GM18507 (cell line): ENCODE results near the gene SPATS2L.
A peak's percentile ranks its signal among the peaks of the same experiment; 100 is the strongest.

ENCODE experiments used
- DNase-seq: peaks from one replicate; pipeline ENCODE4 v3.0.0; 2011; ENCODE audit warnings: low read depth; ENCODE audit not compliant: insufficient read length; ENCODE audit errors: extremely low spot score
- FAIRE-seq: peaks from 2 replicates; lab custom pipeline; 2011; peaks lifted over from hg19 to GRCh38; lab: Jason Lieb, UNC

Gene SPATS2L

GRCh38 chr2:200451511-200451910 is 145.0 kb downstream of the SPATS2L start:
- FAIRE-seq, result peak; percentile 61

DNA sequence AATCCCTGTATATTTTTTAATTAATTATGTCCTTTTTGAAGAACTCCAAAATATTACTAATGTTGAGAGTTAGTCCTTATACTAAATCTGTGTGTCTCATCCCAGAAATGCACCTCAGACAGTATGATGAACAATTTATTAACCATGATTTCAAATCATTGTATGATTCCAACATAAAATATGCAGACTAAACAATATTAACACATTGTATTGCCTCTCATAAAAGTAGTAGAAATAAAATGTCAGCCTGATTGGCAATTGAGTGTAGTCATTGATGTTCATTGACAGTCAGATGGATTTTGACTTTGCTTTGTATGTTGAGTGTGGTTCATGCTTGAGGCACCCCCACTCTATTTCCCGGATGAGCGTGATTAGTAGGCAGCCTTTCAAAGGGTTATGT is 145.9 kb downstream of the SPATS2L start:
- DNase-seq, result no peak
- no peak for FAIRE-seq

More at GRCh38 chr2:200451511-200451910, 145.0 kb downstream of the SPATS2L start:
- no peak for DNase-seq

- DNase-seq (no peak), FAIRE-seq (no peak)
These were observed 146.8 kb downstream of the SPATS2L start for GRCh38 chr2:200453142-200453852.

- FAIRE-seq (no peak), DNase-seq (no peak)
These were observed 147.5 kb downstream of the SPATS2L start for GRCh38 chr2:200453853-200454534.

- DNase-seq (no peak), FAIRE-seq (peak; percentile 83)
These were observed 148.7 kb downstream of the SPATS2L start for GRCh38 chr2:200454927-200455801.

DNA sequence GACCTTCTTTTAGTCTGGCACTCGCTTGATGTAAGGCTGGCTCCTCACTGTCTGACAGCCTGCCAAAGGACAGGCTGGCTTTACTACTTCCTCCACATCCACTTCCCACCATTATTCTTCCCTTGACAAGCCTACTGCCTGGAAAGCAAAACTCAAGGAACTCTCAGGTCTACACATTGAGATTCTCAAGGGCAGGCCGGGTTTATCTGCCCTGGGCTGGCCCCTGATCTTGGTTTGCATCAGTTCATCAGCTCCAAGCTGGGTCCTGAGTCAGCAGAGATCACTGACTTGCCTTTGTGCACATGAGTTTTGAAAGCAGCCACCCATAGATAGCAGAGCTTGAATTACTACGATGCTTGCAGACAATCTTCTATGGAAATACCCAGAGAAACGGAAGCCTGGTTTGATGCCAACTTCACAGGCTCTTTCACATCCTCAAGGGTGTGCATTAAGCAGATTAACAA is 149.5 kb downstream of the SPATS2L start:
- no peak for DNase-seq
- peak; percentile 82 for FAIRE-seq

DNA sequence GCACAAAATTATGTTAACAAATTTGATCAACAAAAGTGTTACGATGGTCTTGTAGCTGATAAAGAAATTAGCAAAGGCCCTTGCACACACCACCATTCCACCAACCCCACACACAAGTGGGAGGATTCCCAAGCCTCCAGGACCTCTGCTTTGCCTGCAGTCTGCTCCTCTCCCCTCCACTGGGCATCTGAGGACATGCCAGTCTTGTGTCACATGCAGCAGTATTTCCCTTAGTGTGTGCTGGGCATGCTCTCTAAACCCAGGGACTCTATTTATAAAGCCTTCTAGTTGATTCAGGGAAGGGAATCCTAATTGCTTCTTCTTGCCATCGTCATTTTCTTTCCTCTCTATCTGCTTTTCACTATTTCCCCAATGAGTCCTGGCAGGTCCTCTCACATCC is 150.1 kb downstream of the SPATS2L start:
- DNase-seq (no peak), FAIRE-seq (no peak)

DNA sequence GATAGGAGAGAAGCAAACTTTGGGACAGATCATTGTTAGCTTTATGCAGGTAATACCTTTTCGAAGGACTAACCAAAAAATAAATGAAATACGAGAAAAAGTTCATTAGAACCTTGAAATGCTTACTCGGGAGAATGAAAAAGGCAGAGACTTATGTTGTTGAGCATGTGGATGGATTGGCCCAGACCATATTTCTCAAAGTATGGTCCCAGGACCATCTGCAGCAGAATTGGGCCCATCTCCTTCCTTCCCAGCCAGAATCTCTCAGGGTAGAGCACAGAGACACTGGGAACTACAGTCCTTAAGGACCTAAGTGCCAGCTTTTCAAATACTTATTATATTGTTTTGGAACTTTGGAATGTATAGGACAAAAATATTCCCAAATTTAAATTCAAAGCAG is 152.6 kb downstream of the SPATS2L start:
- DNase-seq, result no peak
- FAIRE-seq, result no peak

- no peak for FAIRE-seq
- no peak for DNase-seq
These were observed 155.6 kb downstream of the SPATS2L start for GRCh38 chr2:200461846-200462710.

DNA sequence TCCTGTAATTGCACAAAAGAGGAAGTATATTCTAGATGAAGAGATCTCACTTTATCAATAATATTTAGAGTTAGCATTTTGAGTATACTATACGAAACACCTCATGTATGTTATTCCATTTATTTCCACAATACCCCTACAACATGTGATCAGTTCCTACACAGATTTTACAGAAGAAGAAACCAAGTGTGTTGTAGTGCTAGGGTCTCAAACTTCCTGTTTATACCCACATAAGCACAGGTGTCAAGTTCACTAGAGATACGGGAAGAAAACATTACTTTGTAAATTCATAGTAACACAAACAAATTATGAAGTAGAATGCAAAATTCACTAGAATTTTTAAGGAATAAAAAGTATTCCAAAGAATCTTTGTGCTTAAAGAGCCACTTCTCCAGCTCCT is 157.0 kb downstream of the SPATS2L start:
- FAIRE-seq, result no peak

DNA sequence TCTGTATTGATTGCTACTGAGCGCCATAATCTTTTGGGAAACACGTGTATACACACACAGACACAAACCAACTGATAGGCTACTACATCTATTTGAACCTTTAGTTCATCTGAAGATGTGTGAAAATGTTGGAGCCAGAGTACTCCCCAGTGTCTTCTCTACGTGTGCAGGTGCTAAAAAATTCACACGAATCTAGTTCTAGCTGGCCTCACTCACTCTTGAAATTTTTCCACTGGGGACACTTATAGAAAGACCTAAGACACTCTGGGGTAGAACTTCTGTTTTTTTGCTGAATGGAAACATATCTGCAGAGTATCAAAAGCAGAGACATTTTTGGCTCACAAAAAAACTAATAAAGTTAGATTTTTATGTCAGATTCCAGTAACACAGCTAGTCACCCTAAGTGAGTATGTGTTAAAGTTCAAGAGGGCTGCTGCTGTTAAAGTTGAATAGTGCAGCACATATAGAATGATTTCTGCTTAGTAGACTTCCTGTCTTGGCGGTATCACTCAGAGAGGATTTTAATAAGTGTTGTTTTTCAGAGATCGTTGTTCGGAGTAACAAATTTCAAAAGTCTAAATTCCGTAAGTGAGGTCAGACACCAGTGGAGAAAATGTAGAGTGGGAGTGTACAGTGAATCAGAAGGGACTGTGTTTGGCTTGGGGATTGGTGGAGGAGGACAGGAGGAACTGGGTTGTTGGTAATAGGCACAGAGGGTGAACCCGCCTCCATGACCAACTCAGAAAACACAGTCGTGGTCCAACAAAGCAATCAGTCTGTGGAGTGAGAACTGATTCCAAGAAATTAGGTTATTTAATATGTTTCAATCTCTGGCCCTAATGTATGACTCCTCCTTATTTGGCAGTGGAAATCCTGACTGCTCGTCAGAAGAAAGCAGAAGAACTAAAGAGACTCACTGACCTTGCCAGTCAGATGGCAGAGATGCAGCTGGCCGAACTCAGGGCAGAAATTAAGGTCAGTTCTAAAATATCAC is 160.2 kb downstream of the SPATS2L start:
- peak; percentile 75 for FAIRE-seq
- no peak for DNase-seq

More for the DNA sequence above, 157.0 kb downstream of the SPATS2L start:
- DNase-seq, result no peak

- FAIRE-seq (peak; percentile 71), DNase-seq (no peak)
These were observed 161.6 kb downstream of the SPATS2L start for GRCh38 chr2:200467806-200468681.

DNA sequence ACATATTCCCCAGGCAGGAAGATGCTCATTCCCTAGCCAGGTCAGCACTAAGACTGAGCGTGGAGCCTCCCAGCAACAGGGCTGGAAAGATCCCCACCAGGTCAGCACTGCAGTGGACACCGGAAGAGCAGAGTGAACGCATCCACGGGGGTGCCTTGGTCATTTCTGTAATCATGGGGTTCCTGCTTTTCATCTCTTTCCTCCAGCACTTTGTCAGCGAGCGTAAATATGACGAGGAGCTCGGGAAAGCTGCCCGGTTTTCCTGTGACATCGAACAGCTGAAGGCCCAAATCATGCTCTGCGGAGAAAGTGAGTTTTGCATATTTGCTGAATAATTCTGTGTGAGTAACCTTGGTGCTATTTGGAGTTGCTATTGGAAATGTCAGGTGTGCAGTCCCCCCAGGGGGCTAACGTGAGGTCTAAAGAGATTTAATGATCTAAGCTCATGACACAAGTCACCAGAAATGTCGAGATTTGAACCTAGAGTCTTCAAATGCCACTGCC is 163.3 kb downstream of the SPATS2L start:
- FAIRE-seq (no peak), DNase-seq (no peak)

- FAIRE-seq, result peak; percentile 50
- DNase-seq, result no peak
These were observed 163.7 kb downstream of the SPATS2L start for GRCh38 chr2:200470230-200470629.

DNA sequence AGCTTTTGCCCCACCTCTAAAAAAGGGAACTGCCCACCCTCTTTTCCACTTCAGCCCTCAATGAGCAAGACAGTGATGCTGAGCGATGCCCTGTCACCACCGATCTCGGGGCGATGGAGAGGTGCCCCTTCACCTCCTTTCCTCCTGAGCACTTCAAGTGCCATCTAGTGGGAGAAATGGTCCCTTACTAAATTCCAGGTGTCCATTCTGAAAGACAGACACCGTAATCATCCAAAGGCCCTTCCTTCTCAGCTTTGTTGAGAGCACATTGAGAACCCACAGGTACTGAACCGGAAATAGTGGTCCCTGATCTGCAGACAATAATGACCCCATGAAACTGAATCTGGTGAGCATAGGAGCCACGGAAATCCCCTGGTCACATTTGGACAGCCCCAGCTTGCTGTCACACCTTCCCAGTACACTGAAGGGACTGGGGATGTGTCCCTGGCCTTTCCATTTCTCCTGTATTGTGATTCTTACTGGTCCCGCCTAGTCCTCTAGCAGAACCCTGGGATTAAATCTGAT is 164.9 kb downstream of the SPATS2L start:
- DNase-seq (peak; percentile 47), FAIRE-seq (peak; percentile 97)

- FAIRE-seq (peak; percentile 66), DNase-seq (no peak)
These were observed 165.6 kb downstream of the SPATS2L start for GRCh38 chr2:200471928-200472645.
